ENCODE measurements around the gene PIP4K2A.

DNA sequence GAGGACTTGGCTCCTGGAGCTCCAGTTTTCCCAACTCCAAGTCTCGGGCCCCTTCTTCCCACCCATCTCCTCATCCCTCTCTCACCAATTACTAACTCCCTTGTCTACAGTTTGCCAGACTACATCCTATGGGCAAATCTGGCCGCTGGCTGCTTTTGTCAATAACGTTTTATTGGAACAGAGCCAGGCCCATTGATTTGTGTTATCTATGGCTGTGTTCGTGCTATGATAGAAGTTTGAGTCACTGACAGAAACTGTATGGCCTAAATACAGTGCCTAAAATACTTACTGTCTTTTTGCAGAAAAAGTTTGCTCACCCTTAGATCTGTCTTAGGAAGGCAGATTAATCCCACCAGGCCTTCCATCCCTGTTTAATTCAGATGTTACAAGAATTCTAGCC, 71.3 kb downstream of the PIP4K2A start:
- TF ChIP-seq EZH2phosphoT487 (IDR thresholded peaks at IDR 0.05; ENCODE audit: low read depth, severe bottlenecking, unreplicated experiment) (no peak), EZH2 (IDR thresholded peaks at IDR 0.05; ENCODE audit: borderline replicate concordance) (no peak)
- TF ChIP-seq, protein P1, sequence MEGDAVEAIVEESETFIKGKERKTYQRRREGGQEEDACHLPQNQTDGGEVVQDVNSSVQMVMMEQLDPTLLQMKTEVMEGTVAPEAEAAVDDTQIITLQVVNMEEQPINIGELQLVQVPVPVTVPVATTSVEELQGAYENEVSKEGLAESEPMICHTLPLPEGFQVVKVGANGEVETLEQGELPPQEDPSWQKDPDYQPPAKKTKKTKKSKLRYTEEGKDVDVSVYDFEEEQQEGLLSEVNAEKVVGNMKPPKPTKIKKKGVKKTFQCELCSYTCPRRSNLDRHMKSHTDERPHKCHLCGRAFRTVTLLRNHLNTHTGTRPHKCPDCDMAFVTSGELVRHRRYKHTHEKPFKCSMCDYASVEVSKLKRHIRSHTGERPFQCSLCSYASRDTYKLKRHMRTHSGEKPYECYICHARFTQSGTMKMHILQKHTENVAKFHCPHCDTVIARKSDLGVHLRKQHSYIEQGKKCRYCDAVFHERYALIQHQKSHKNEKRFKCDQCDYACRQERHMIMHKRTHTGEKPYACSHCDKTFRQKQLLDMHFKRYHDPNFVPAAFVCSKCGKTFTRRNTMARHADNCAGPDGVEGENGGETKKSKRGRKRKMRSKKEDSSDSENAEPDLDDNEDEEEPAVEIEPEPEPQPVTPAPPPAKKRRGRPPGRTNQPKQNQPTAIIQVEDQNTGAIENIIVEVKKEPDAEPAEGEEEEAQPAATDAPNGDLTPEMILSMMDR (IDR thresholded peaks at IDR 0.05; ENCODE audit: poor library complexity), result no peak
